GM12892 (cell line): ENCODE measurements around the gene TAC4.

Source experiments
- DNase-seq: peaks from one replicate; pipeline ENCODE4 v3.0.0; 2011; ENCODE audit not compliant: insufficient read length
- FAIRE-seq: peaks from 2 replicates; lab custom pipeline; 2011; peaks lifted over from hg19 to GRCh38; lab: Jason Lieb, UNC
- POLR2A ChIP-seq: IDR thresholded peaks from 2 replicates; pipeline ENCODE4 v1.6.1; 2011; ENCODE audit warnings: low read depth, low read length, control low read depth
- POLR2AphosphoS5 ChIP-seq: IDR thresholded peaks from 2 replicates; pipeline ENCODE4 v1.6.1; 2011; ENCODE audit warnings: low read depth, low read length, control low read depth
- TAF1 ChIP-seq: IDR thresholded peaks from 2 replicates; pipeline ENCODE4 v1.6.1; 2011; ENCODE audit warnings: low read depth, mild to moderate bottlenecking, control low read depth, low read length, borderline replicate concordance

TAC4 gene

DNA sequence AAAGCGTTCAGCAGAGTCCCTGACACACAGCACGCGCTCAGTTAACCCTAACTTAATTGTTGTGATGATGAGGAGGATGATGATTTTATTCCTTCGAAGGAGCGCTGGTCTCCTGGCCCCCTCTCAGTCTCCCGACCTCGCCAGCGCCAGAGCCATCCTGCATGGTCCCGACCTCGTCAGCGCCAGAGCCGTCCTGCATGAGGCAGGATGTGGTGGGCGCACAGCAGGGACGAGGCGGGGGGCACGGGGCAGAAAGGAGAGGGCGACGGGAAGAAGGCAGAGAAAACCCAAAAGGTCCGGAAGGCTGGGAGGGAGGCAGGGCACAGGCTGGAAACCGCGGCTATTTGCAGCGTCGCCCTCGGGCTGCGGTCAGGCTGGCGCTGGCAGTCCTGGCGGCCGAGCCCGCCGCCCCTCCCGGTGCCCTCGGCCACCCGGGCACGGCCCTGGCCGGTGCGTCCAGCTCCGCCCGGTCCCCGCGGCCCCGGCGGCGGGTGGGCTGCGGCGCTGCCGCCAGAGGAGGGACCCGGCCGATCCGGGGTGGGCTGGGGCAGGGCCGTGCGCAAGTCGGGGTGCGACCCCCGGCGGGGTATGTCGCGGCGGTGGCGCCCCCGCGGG lies 3.0 kb upstream of the TAC4 start:
- no peak for DNase-seq
- no peak for TF ChIP-seq POLR2AphosphoS5
- peak; percentile 14 for FAIRE-seq

DNA sequence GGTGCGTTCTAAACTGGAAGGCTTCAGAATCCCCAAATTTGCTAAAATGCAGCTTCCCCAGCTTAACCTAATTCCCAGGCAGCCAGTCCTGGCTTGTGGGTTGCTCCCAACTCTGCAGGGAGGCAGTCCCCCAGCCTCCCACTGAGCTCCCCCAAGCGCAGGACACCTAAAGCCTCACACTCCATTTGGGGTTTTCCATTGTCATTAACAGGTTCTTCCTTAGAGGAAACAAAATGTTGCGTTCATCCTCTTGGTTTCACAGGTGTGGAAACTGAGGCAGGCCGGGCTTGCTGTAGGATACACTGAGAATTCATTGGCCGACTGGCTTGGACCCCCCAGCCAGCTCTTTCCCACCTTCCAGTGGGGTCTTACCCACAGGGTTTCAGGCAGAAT lies 2.3 kb upstream of the TAC4 start:
- TF ChIP-seq POLR2A (no peak), TAF1 (no peak), POLR2AphosphoS5 (no peak)
- FAIRE-seq, result no peak
- DNase-seq, result no peak

DNA sequence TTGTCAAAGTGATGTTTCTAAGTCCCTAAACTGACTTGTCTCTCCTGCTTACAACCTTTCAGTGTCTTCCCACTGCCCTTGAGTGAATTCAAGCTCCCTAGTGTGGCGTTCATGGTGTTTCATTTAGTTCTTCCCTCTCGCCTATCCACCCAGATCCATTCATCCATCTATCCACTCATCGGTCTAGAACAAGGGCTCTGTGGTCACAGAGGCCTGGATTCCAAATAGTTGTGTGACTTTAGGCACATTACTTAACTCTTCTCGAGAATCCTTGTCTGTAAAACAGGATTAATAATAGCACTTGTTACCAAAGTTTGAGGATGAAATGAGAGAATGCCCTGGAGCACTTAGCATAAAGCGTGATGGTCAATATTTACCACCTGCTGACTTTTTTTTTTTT lies 870 bp upstream of the TAC4 start:
- no peak for DNase-seq
- no peak for FAIRE-seq
- TF ChIP-seq POLR2A (no peak), POLR2AphosphoS5 (no peak), TAF1 (no peak)

DNA sequence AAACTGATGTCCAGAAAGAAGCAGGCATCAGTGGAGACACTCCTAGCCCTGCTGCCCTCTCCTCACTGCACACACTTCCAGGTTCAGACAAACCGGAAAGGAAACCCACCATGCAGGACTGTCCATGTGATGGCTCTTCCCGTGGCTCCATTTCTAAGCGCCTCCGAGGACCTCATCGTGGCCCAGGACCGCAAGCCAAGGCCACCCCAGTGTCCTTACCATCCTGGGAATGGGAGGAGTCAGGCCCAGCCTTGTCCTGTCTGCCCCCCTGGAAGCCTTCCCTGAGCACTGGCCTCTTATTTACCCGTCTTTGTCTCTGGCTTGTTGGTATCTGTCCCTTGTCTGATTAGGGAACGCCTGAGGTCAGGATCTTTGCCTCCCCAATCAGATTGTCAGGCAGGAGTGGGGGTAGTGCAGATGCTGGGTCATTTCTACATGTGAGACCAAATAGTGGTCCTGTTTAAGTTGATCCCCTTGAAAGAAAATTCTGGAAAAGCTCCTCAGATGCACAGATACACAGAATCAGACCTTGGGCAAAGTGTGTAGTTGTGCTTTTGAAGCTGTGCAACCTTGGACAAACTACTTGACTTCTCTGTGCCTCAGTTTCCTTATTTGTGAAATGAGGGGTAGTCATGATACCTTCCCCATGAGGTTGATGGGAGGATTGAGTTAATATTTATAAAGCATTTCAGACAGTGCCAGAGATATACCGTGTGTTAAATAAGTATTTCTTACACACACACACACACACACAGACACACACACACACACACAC lies 744 bp downstream of the TAC4 start:
- no peak for DNase-seq
- no peak for TF ChIP-seq POLR2AphosphoS5
- no peak for TF ChIP-seq POLR2A
- TF ChIP-seq TAF1, result no peak
- no peak for FAIRE-seq

DNA sequence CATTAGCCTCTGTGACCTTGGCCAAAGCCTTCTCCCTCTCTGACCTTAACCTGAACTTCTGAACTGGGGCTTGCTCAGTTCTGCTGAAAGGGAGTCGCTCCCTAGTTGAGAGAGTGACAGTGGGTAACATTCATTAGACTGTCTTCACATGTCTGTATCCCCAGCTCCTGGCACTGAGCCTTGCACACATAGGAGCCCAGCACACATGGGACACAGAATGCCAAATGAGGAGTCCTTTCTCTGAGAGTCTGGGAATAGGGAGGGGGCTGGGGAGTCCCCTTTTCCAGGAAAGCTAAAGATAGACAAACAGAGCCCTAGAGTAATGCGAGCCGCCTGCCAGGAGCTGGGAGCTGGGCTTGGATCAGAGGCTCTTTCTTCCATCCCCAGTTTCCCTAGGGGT lies 2.5 kb downstream of the TAC4 start:
- no peak for TF ChIP-seq POLR2AphosphoS5
- no peak for TF ChIP-seq POLR2A
- no peak for TF ChIP-seq TAF1
- FAIRE-seq (no peak), DNase-seq (no peak)

DNA sequence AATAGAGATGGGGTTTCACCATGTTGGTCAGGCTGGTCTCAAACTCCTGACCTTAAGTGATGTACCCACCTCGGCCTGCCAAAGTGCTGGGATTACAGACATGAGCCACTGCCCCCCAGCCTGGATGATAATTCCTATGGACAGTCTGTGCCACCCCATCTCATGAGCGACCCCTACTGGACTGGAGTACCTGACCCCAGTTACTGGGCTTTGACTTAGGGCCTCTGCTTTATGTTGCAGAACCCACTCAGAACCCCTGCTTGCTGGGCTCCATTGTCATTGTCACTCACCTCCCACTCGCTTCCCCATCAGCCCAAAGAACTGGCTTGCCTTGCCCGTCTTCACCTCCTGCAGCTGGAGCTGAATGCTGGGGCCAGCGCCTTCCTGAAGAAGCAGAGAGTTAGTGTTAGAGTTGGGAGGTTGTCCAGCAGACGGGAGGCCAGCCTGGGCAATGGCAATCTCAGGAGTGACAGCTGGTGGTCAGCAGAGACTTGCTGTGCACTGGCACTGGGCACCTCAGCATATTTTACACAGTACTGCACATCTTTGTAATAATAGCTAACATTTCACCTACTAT lies 4.0 kb downstream of the TAC4 start:
- no peak for DNase-seq
- no peak for FAIRE-seq
- TF ChIP-seq POLR2A (no peak), TAF1 (no peak), POLR2AphosphoS5 (no peak)

DNA sequence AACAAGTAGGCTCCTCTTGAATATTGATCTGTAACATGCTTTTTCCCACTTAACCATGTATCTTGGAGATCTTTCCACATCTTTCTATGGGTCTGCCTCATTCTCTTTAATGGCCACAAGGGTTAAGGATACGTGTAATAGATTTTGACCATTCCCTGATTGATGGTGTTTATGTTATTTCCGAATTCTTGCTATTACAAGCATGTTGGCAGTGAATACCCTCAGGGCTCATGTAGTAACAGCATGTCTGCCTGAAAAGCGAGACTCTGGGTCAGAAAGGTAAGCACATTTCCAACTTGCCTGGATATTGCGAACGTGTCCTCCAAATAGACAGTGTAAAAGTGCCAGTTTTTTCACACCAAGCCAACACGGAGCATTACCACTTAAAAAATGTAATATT lies 5.0 kb downstream of the TAC4 start:
- FAIRE-seq, result no peak
- TF ChIP-seq TAF1 (no peak), POLR2AphosphoS5 (no peak), POLR2A (no peak)

DNA sequence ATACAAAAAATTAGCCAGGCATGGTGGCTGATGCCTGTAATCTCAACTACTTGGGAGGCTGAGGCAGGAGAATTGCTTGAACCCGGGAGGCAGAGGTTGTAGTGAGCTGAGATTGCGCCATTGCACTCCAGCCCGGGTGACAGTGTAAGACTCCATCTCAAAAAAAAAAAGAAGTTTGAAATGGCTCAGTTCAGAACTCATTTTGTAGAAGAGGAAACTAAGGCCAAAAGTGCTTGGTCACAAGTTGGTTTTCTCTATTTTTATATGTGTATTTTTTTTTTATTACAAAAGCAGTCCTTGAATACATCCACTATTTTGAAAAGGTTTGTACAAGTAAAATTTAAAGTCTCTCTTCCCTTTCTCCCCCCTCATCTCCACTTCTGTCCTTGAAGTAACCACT lies 5.5 kb downstream of the TAC4 start:
- FAIRE-seq, result no peak

More for the DNA sequence above, 5.0 kb downstream of the TAC4 start:
- DNase-seq, result no peak

DNA sequence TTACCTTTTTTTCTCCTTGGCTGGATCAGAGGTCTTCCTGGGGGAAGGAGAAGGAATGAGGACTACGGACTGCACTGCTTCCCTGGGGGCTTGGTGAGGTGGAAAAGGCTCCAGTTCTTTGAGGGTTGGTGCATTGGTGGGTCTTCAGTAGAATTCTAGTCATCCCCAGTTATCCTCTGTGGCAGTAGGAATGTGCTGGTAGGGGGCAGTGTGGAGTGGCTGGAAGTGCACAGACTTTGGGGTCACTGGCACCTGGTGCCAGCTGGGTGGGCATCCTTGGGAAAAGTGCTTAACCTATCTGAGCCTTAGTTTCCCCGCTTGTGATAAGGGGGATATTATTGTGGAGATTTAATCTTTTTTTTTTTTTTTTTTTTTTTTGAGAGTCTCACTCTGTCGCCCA lies 6.3 kb downstream of the TAC4 start:
- TF ChIP-seq POLR2AphosphoS5 (no peak), TAF1 (no peak), POLR2A (no peak)
- DNase-seq, result no peak
- no peak for FAIRE-seq

More for the DNA sequence above, 5.5 kb downstream of the TAC4 start:
- no peak for DNase-seq
- TF ChIP-seq TAF1, result no peak
- TF ChIP-seq POLR2A, result no peak
- no peak for TF ChIP-seq POLR2AphosphoS5

DNA sequence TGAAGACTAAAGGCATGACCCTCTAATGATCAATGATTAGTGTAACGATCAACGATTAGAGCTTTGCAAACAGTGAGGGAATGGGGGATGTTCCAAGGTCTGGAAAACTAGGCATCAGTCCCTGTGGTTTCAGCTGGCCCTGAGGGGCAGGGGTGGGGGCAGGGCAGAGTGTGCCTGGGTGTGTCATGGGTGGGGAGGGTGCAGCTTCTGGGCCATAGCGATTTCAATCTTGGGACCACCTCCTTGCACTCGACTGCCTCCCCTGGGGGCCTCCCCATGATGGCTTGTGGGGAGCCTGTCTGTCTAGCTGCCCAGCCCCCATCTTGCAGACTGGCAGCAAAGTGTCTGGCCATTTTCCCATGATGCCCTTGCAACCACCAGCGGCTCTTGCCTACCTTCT lies 8.4 kb downstream of the TAC4 start:
- FAIRE-seq, result no peak
- TF ChIP-seq POLR2AphosphoS5, result no peak
- no peak for DNase-seq

DNA sequence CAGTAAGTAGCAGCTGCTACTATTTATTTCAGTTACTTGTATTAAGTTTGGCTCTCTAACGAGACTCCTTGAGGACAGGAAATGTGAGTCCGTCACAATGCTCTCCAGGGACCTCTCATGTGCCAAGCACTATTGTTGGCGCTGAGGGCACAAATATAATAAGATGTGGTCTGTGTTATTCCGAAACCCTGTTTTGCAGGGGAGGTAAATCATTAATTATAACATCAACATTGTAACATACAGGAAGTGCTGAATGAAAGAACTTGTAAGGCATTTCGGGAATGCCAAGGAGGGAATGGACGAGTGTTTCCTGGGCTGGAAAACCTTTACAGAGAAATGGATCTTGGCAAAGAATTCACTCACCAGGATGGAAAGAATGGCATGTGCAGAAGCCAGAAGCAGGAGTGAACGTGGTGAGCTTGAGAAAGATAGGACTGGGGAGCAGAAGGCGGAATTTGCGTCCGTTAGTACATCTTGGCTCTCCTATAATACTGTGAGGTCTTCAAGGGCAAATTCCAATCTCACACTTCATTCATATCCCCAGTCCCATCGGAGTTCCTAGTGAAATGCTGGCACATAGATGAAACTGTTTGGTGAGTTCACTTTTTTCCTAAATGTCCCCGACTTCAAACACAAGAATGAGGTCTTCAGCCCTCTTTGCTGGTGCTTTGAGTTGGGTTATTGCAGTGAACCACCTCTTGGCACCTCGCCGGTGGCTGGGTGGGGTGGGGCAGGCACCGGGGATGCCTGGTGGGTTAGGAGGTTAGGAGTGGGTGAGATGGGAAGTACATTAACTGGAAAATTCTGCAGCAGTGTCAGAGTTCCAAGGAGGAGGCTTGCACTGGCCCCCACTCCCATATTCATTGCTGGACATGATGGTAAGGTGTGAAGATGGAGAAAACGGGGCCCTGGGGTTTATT lies 11.5 kb downstream of the TAC4 start:
- no peak for TF ChIP-seq TAF1
- no peak for TF ChIP-seq POLR2A
- no peak for TF ChIP-seq POLR2AphosphoS5
- DNase-seq (no peak), FAIRE-seq (no peak)

DNA sequence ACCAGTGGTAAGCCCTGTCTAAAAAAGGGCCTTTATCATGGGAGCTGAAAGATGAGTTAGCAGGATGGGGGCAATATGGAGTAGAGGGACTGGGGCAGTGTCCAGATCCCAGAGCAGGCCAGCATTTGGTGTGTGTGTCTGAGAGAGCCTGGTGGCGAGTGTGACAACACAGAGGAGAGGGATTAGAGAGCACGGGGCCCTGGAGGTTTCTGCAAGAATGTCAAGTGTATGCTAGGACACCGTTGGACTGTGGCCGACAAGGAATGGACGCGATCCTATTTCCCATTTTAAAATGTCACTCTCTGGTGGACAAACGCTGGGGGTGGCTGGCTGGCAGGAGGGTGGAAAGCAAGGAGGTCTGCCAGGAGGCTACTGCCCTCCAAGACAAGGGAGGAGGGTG lies 12.4 kb downstream of the TAC4 start:
- DNase-seq, result no peak

More for the DNA sequence above, 12.4 kb downstream of the TAC4 start:
- TF ChIP-seq POLR2A, result no peak
- no peak for FAIRE-seq
